GM12878 (cell line): ENCODE results near the gene GPC6. TPM values are rescaled to one million over a fixed set of nuclear protein-coding genes. Genes with fewer than 3 reads are reported as not detected.

Source experiments
- ATAC-seq: fragments of 200-7000 bp; cut with Tn5 transposase; 3 replicates; pipeline ENCODE4 v1.9.1; 2020; ENCODE audit warnings: mild to moderate bottlenecking, moderate library complexity
- BruUV-seq: library from RNA; stranded (reverse); fragments of 400-500 nt; replicated peaks from 2 replicates; lab custom pipeline; 2021; lab: Mats Ljungman, UMichigan
- CTCF ChIA-PET: fragments of 300-600 bp; sonication (Branson Sonifier 250); formaldehyde crosslinking; extraction: SDS; loops from one replicate; lab custom pipeline; 2021; ENCODE audit warnings: inconsistent platforms; lab: Yijun Ruan, JAX
- POLR2A ChIA-PET: fragments of 350-600 bp; formaldehyde crosslinking; extraction: SDS; loops from one replicate; lab custom pipeline; 2021; ENCODE audit warnings: inconsistent platforms; lab: Charles Lee
- RAD21 ChIA-PET: fragments of 300-600 bp; sonication (Branson Sonifier 250); formaldehyde crosslinking; loops from one replicate; lab custom pipeline; 2023; ENCODE audit warnings: antibody characterized with exemption; ENCODE audit not compliant: unreplicated experiment; lab: Charles Lee
- SMC1A ChIA-PET: fragments of 300-600 bp; sonication (Branson Sonifier 250); formaldehyde crosslinking; loops from one replicate; lab custom pipeline; 2023; ENCODE audit not compliant: unreplicated experiment, uncharacterized antibody; lab: Charles Lee
- DNase-seq: peaks from one replicate; pipeline ENCODE4 v3.0.0-alpha.2; 2011; ENCODE audit warnings: low read depth, low spot score
- FAIRE-seq: peaks from 3 replicates; lab custom pipeline; 2011; peaks lifted over from hg19 to GRCh38; lab: Jason Lieb, UNC
- H2AFZ ChIP-seq: 2 replicates; pipeline ENCODE4 v1.6.0; 2011; ENCODE audit warnings: low read depth, low read length, control low read depth; ENCODE audit not compliant: control insufficient read depth
- H3K27ac ChIP-seq: 2 replicates; pipeline ENCODE4 v1.5.1; 2011; ENCODE audit warnings: control low read depth; ENCODE audit not compliant: control insufficient read depth, insufficient read depth
- H3K27me3 ChIP-seq, 2 experiments: replicated peaks in 1 of 2; 2 replicates each; pipeline versions ENCODE4 v1.6.0 to v1.6.1; 2011; ENCODE audit warnings: low read length in 1 of 2; ENCODE audit not compliant: control insufficient read depth in 2 of 2, insufficient read depth in 2 of 2
- H3K36me3 ChIP-seq, 2 experiments: 2 replicates each; pipeline ENCODE4 v1.5.1; 2011; ENCODE audit warnings: low read length in 1 of 2; ENCODE audit not compliant: control insufficient read depth in 2 of 2, insufficient read depth in 2 of 2
- H3K4me1 ChIP-seq: 2 replicates; pipeline ENCODE4 v1.6.1; 2011; ENCODE audit warnings: mild to moderate bottlenecking, low read length, moderate library complexity, mixed read lengths; ENCODE audit not compliant: control insufficient read depth, insufficient read depth
- H3K4me2 ChIP-seq: 2 replicates; pipeline ENCODE4 v1.6.0; 2011; ENCODE audit warnings: control low read depth; ENCODE audit not compliant: control insufficient read depth, insufficient read depth
- H3K4me3 ChIP-seq: fragments of 200-600 bp; sonication (generic); 2 replicates; pipeline ENCODE4 v1.5.1; 2016
- H3K79me2 ChIP-seq: 2 replicates; pipeline ENCODE4 v1.6.0; 2011; ENCODE audit warnings: low read length; ENCODE audit not compliant: control insufficient read depth, insufficient read depth
- H3K9ac ChIP-seq: 2 replicates; pipeline ENCODE4 v1.8.0; 2011; ENCODE audit warnings: low read length, control low read depth, mixed read lengths; ENCODE audit not compliant: control insufficient read depth, insufficient read depth
- H3K9me3 ChIP-seq: replicated peaks from 3 replicates; pipeline ENCODE4 v1.5.1; 2011; ENCODE audit warnings: mild to moderate bottlenecking, low read length; ENCODE audit not compliant: control insufficient read depth, insufficient read depth
- H4K20me1 ChIP-seq: 2 replicates; pipeline ENCODE4 v1.6.0; 2011; ENCODE audit not compliant: control insufficient read depth, insufficient read depth
- CBX5 ChIP-seq: sonication (generic); IDR thresholded peaks from 2 replicates; pipeline ENCODE4 v1.6.1; 2016; ENCODE audit warnings: low read depth, moderate library complexity, mild to moderate bottlenecking, inconsistent platforms
- CEBPB ChIP-seq, 2 experiments: fragments of 150-350 bp in 1 of 2; IDR thresholded peaks; 2 replicates each; pipeline ENCODE4 v1.6.1; 2012 to 2014; ENCODE audit warnings: low read depth in 2 of 2, low read length in 2 of 2, borderline replicate concordance in 1 of 2, inconsistent platforms in 1 of 2
- E4F1 ChIP-seq: fragments of 450-650 bp; IDR thresholded peaks from 2 replicates; pipeline ENCODE4 v1.6.1; 2018; ENCODE audit warnings: borderline replicate concordance, mild to moderate bottlenecking; ENCODE audit not compliant: partially characterized antibody
- EZH2 ChIP-seq: IDR thresholded peaks from 2 replicates; pipeline ENCODE4 v1.6.1; 2012; ENCODE audit warnings: low read depth, mild to moderate bottlenecking, control low read depth, inconsistent platforms, low read length, borderline replicate concordance; ENCODE audit not compliant: control insufficient read depth
- FOS ChIP-seq: IDR thresholded peaks from 3 replicates; pipeline ENCODE4 v1.6.1; 2011; ENCODE audit warnings: borderline replicate concordance; ENCODE audit not compliant: insufficient read length; ENCODE audit errors: extremely low read depth
- IRF5 ChIP-seq: fragments of 450-650 bp; IDR thresholded peaks from 2 replicates; pipeline ENCODE4 v1.6.1; 2017; ENCODE audit warnings: borderline replicate concordance
- JUNB ChIP-seq: IDR thresholded peaks from 2 replicates; pipeline ENCODE4 v1.6.1; 2016; ENCODE audit warnings: antibody characterized with exemption, mild to moderate bottlenecking
- MTA2 ChIP-seq: fragments of 450-650 bp; IDR thresholded peaks from 2 replicates; pipeline ENCODE4 v1.6.1; 2016; ENCODE audit warnings: low read depth, mild to moderate bottlenecking, moderate library complexity
- MTA3 ChIP-seq: IDR thresholded peaks from 2 replicates; pipeline ENCODE4 v1.6.1; 2012; ENCODE audit warnings: low read length, inconsistent platforms, borderline replicate concordance
- NBN ChIP-seq: fragments of 450-650 bp; IDR thresholded peaks from 2 replicates; pipeline ENCODE4 v1.6.1; 2016
- NFIC ChIP-seq: IDR thresholded peaks from 2 replicates; pipeline ENCODE4 v1.6.1; 2012; ENCODE audit warnings: low read depth, mild to moderate bottlenecking, inconsistent platforms, low read length, moderate library complexity
- STAT1 ChIP-seq: fragments of 450-650 bp; conservative IDR thresholded peaks from 2 replicates; pipeline ENCODE4 v1.6.1; 2014; ENCODE audit warnings: antibody characterized with exemption, mild to moderate bottlenecking
- USF1 ChIP-seq: IDR thresholded peaks from 2 replicates; pipeline ENCODE4 v1.6.1; 2011; ENCODE audit warnings: borderline replicate concordance, low read depth, mild to moderate bottlenecking, moderate library complexity, mixed read lengths, low read length; ENCODE audit not compliant: insufficient read depth; ENCODE audit errors: extremely low read length
- ZNF24 ChIP-seq: fragments of 450-650 bp; IDR thresholded peaks from 2 replicates; pipeline ENCODE4 v1.6.1; 2017; ENCODE audit warnings: antibody characterized with exemption, mild to moderate bottlenecking
- WGBS: methylation state at CpG from one replicate; pipeline ENCODE4 v1.1.6; 2016; ENCODE audit warnings: low lambda C conversion rate; ENCODE audit not compliant: insufficient replicate concordance, insufficient coverage; ENCODE audit errors: missing lambda C conversion rate; 5-methylcytosine and 5-hydroxymethylcytosine counted together
- in situ Hi-C: fragments of 300-500 bp; cut with MboI; formaldehyde crosslinking; loops from 9 replicates; pipeline ENCODE4 v1.14.3; 2018; ENCODE audit warnings: mixed read lengths
- intact Hi-C: fragments of 100-400 bp; cut with micrococcal nuclease; formaldehyde crosslinking; loops from one replicate; pipeline ENCODE4 v1.14.2; 2022; ENCODE audit not compliant: unreplicated experiment
- polyA plus RNA-seq, 11 experiments: library from polyadenylated mRNA; depleted of rRNA in 4 of 11; unstranded in 6 of 11; stranded (reverse) in 5 of 11; fragments of >200 nt; fragmentation: Nextera tagmentation in 4 of 11; fragmentation: Illumina TruSeq in 1 of 11; extraction: Ambion mirVana in 4 of 11; extraction: Trizol in 1 of 11; gene quantifications; 1 replicate in 1 of 11; 2 replicates in 10 of 11; pipeline versions ENCODE4 v1.2.1 to v1.2.3, GENCODE V29; 2011 to 2016; ENCODE audit warnings: inconsistent platforms in 2 of 11, missing spikeins in 2 of 11, low read depth in 1 of 11
- total RNA-seq, 4 experiments: library from RNA; depleted of rRNA in 3 of 4; stranded (reverse); fragments of >200 nt in 3 of 4; fragmentation: Illumina TruSeq in 1 of 4; extraction: Trizol in 1 of 4; gene quantifications; 2 replicates each; pipeline versions ENCODE4 v1.2.1 to v1.2.3, GENCODE V29; 2013 to 2021

The GPC6 gene
- total and polyA plus RNA-seq, 10 of the 15 experiments (the other 5 are each of a cell fraction or from before 2014, with no cell fraction given) = 0.03 to 0.04 (median 0.03) TPM; not detected in 7

- RAD21 ChIA-PET = no interaction called here
- WGBS = 23% methylated on average over 3 of the region's 3 CpGs
- Histone ChIP-seq H3K4me1 (no peaks in the 10 kb centered on the region), H3K9ac (no peak overlapping the region)
- intact Hi-C loops = no loop called here
- no peak for ATAC-seq
- no peak for TF ChIP-seq NFIC
- TF ChIP-seq MTA3 = no peak
- no peak for TF ChIP-seq STAT1
- no peak for TF ChIP-seq USF1
- TF ChIP-seq CEBPB (IDR thresholded peaks at IDR 0.05; ENCODE audit: borderline replicate concordance in 1 of 2, low read depth in 2 of 2, low read length in 2 of 2) = no peak
- TF ChIP-seq E4F1 = no peak
- no peak for TF ChIP-seq EZH2
- no peak for TF ChIP-seq CBX5
- no peak for TF ChIP-seq ZNF24
- no peak for TF ChIP-seq FOS
- no peak for TF ChIP-seq NBN
- no peak for TF ChIP-seq MTA2
- no peak for TF ChIP-seq JUNB
- TF ChIP-seq IRF5 = no peak
- TF ChIP-seq, all 136 proteins: peak for 0
- in situ Hi-C loops = no loop called here
- POLR2A ChIA-PET = no interaction called here
- no peaks in the 10 kb centered on the region for H3K9me3 ChIP-seq
- SMC1A ChIA-PET = no interaction called here
- no peak overlapping the region for H3K27ac ChIP-seq
- no peaks in the 10 kb centered on the region for H3K79me2 ChIP-seq
- H3K4me3 ChIP-seq = no peak overlapping the region
- DNase-seq (no peak), FAIRE-seq (no peak)
- no peak overlapping the region for H3K4me2 ChIP-seq
- CTCF ChIA-PET = no interaction called here
- BruUV-seq = no TSS peak
- H4K20me1 ChIP-seq = no peaks in the 10 kb centered on the region
- H3K36me3 ChIP-seq = no peaks in the 10 kb centered on the region
- no peaks in the 10 kb centered on the region for H3K27me3 ChIP-seq
- H2AFZ ChIP-seq = no peak overlapping the region
Measured at GRCh38 chr13:93996481-93996880, 769.9 kb downstream of the GPC6 start.
